Measurements from ENCODE around the gene SLC2A4.
"Not testable (repeated sequence)": the region's sequence is repeated elsewhere in the genome, so short reads cannot be mapped to it uniquely, and the experiment has no call there.

Gene SLC2A4

DNA sequence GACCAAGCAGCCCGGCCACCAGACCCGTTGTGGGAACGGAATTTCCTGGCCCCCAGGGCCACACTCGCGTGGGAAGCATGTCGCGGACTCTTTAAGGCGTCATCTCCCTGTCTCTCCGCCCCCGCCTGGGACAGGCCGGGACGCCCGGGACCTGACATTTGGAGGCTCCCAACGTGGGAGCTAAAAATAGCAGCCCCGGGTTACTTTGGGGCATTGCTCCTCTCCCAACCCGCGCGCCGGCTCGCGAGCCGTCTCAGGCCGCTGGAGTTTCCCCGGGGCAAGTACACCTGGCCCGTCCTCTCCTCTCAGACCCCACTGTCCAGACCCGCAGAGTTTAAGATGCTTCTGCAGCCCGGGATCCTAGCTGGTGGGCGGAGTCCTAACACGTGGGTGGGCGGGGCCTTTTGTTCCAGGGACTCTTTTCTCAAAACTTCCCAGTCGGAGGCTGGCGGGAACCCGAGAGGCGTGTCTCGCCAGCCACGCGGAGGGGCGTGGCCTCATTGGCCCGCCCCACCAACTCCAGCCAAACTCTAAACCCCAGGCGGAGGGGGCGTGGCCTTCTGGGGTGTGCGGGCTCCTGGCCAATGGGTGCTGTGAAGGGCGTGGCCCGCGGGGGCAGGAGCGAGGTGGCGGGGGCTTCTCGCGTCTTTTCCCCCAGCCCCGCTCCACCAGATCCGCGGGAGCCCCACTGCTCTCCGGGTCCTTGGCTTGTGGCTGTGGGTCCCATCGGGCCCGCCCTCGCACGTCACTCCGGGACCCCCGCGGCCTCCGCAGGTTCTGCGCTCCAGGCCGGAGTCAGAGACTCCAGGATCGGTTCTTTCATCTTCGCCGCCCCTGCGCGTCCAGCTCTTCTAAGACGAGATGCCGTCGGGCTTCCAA is at the start of gene SLC2A4:
Gene SLC2A4, plus strand, starts transcription at position 645 of the 879 bp plus-strand sequence. Its CDS starts 217 bp downstream, at position 862.
- DNase-seq (ENCODE audit: low read depth) = peak; percentile 90

- DNase-seq (ENCODE audit: low read depth) = no peak
These were observed 49.4 kb upstream of the SLC2A4 start for GRCh38 chr17:7232114-7232513.

GRCh38 chr17:7233701-7234082 is 47.8 kb upstream of the SLC2A4 start:
- no peak for DNase-seq (ENCODE audit: low read depth)

- DNase-seq (ENCODE audit: low read depth) = peak; percentile 91
These were observed 47.2 kb upstream of the SLC2A4 start, which contains the start of gene DVL2 for GRCh38 chr17:7234083-7234951. DVL2 (minus strand) TSS chr17:7234517; CDS start chr17:7234262, 255 bp downstream.

DNA sequence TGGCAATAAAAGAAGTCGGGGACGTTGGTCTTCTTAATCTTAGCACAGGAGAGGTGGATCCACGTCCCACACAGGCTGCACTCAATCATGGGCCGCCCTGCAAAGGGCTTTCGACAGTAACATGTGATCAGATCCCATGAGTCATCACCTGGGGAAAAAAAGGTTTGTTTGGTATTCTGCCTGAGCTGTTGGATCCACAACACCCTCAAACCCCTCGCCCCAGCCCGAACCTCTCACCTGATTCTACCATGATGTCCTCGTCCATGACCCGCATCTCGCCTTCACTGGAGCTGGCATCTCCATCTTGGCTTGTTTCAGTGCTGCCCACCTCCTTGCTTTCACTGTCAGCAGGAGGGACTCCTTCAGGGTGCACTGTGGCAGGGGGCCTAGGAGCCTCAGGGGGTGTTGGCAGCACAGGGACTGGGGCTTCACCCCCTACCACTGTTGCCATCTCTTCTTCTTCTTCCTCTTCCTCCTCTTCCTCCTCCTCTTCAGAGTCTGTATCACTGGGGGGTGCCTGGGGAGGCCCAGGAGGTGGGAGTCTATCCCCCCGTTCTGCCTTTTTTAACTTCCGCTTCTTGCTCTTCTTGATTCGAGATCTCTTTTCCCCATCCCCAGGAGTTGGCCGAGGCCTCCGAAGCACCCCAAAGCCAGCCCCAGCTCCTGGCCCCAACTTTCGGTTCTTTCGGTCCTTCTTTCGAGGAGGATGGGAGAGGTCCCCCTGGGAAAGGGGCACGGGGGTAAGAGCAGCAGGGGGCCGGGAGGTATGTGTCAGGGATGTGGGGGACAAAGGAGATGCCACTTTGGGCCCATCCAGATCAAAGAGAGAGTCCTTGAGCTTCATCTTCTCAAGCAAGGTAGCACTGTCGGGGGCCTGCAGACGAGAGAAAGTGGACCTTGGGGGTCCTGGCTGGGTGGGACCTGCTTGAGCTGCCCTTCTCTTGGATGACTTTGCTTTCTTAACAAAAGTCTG is 45.5 kb upstream of the SLC2A4 start:
- DNase-seq (ENCODE audit: low read depth) = no peak

GRCh38 chr17:7236808-7237207 is 44.7 kb upstream of the SLC2A4 start:
- no peak for DNase-seq (ENCODE audit: low read depth)

- no peak for DNase-seq (ENCODE audit: low read depth)
These were observed 44.2 kb upstream of the SLC2A4 start for GRCh38 chr17:7237266-7237760.

- peak; percentile 81 for DNase-seq (ENCODE audit: low read depth)
These were observed 43.6 kb upstream of the SLC2A4 start for GRCh38 chr17:7237761-7238419.

DNA sequence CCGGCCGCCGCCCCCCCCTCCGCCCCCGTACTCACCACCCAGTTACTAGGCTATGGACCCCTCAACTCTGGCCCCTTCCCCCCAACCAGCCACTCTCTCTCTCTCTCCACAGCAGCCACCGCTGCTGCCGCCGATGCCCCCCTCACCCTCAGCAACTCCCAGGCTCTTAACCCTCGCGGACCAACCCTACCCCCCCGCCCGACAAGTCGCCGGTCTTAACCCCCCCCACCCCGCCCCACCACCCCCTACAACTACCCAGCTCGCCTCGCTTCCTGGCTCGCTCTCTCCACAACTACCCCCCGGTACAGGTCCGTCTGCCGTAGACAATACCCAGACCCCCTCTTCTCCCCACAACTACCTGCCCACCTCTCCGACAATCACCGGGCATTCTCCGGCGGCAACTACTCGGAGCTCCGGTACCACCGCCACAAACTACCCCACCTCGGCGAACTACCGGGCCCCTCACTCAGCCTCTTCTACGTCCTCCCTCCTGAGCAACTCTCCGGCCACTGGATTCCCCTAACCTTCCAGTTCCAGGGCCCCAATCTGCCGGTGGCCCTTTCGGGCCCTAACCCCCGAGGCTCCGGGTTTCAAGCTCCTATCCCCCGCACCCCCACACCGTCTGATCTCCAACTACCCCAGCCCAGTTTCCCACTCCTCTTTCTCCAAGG is 43.0 kb upstream of the SLC2A4 start:
- DNase-seq (ENCODE audit: low read depth) = no peak

GRCh38 chr17:7239091-7240027 is 42.2 kb upstream of the SLC2A4 start, which contains the start of gene PHF23:
PHF23 (minus strand) TSS chr17:7239457; CDS start chr17:7239279, 178 bp downstream.
- DNase-seq (ENCODE audit: low read depth) = peak; percentile 97

GRCh38 chr17:7240375-7240774 is 41.1 kb upstream of the SLC2A4 start:
- no peak for DNase-seq (ENCODE audit: low read depth)

GRCh38 chr17:7241090-7241733 is 40.3 kb upstream of the SLC2A4 start:
- DNase-seq (ENCODE audit: low read depth) = no peak

GRCh38 chr17:7241783-7242716 is 39.5 kb upstream of the SLC2A4 start, which contains the start of gene GABARAP:
GABARAP (minus strand) TSS chr17:7242449; CDS start chr17:7242330, 119 bp downstream.
- DNase-seq (ENCODE audit: low read depth) = peak; percentile 87

GRCh38 chr17:7242717-7243452 is 38.6 kb upstream of the SLC2A4 start:
- peak; percentile 85 for DNase-seq (ENCODE audit: low read depth)

DNA sequence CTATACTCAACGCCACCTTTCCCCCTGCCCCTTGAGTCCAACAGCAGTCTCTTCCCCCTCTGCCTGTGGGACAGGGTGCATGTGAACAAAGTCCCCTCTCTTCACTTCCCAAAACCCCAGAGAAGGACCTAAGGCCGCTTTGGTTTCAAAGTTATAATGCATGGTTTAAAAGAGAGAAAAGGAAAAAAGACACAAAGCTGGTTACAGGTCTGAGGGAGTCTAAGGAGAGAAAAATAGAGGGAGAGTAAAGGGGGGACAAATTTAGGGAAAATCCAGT is 38.1 kb upstream of the SLC2A4 start:
- DNase-seq (ENCODE audit: low read depth) = no peak

DNA sequence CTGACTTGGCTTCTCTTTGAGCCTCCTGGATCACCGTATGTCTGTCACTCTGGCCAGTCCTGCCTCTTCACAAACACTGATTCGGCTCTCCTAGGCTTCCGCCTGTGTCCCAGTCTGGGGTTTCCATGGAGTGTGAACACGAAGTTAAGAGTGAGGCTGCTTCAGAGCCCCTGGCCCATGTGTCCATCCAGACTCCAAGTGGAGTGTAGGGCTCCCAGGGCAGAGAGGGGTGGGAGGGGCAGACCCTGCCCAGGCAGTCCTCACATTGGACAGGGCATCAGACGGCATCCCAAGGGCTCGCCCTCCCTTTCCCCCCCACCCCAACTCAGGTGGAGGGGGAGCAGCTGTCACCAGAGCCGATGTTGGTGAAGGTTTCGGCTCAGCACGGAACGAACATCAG is 37.7 kb upstream of the SLC2A4 start:
- not testable (repeated sequence) for DNase-seq (ENCODE audit: low read depth)

DNA sequence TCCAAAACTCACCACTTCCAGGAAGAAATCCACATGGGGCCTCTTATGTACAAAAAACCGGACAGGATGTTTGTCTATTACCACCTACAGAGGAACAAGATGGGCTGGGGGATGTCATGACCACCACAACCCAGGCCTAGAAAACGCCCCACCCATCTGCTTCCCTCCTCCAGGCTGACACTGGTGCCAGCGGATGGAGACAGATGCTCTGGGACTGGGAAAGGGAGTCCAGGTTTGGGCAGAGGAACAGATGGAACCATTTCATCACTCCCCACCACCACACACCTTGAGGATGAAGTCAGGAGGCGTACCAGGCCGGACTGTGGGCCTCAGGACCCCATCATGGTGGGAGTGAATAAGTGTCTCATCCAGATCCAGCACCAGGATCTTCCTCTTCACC is 34.7 kb upstream of the SLC2A4 start:
- DNase-seq (ENCODE audit: low read depth) = no peak
